Measurements from ENCODE around the gene RBMS3. TPM values are rescaled to one million over a fixed set of nuclear protein-coding genes. Genes with fewer than 3 reads are reported as not detected.

RBMS3 gene
- total and polyA plus RNA-seq, 2 donors (not counting 1 experiment from before 2014, with no cell fraction given) = 26.9 to 68.4 TPM

- Histone ChIP-seq H2AFZ (ENCODE audit: low read length) (no peak overlapping the region), H3K4me1 (ENCODE audit: control insufficient read depth, extremely low read depth, insufficient read depth, low read length) (peaks cover 3% of the 10 kb centered on the region), H3K79me2 (ENCODE audit: control insufficient read depth, insufficient read depth, low read length) (no peaks in the 10 kb centered on the region), H3K4me3 (replicated peaks in 1 of 4; ENCODE audit: control extremely low read depth in 1 of 4, insufficient read depth in 1 of 4, low read depth in 3 of 4, low read length in 4 of 4) (no peak overlapping the region), H3K27me3 (ENCODE audit: control insufficient read depth, insufficient read depth, low read length) (no peaks in the 10 kb centered on the region), H3K9me3 (ENCODE audit: control insufficient read depth, insufficient read depth, low read depth, low read length) (no peaks in the 10 kb centered on the region), H3K9ac (ENCODE audit: insufficient read depth, low read length) (no peak overlapping the region), H3K27ac (ENCODE audit: insufficient read depth, low read length) (no peak overlapping the region), H4K20me1 (ENCODE audit: control insufficient read depth, extremely low read depth, insufficient read depth, low read length) (no peaks in the 10 kb centered on the region), H3K4me2 (ENCODE audit: extremely low read depth, insufficient read depth, low read length) (no peak overlapping the region), H3K36me3 (ENCODE audit: control insufficient read depth, insufficient read depth, low read length) (no peaks in the 10 kb centered on the region)
- TF ChIP-seq, protein P1, sequence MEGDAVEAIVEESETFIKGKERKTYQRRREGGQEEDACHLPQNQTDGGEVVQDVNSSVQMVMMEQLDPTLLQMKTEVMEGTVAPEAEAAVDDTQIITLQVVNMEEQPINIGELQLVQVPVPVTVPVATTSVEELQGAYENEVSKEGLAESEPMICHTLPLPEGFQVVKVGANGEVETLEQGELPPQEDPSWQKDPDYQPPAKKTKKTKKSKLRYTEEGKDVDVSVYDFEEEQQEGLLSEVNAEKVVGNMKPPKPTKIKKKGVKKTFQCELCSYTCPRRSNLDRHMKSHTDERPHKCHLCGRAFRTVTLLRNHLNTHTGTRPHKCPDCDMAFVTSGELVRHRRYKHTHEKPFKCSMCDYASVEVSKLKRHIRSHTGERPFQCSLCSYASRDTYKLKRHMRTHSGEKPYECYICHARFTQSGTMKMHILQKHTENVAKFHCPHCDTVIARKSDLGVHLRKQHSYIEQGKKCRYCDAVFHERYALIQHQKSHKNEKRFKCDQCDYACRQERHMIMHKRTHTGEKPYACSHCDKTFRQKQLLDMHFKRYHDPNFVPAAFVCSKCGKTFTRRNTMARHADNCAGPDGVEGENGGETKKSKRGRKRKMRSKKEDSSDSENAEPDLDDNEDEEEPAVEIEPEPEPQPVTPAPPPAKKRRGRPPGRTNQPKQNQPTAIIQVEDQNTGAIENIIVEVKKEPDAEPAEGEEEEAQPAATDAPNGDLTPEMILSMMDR (conservative IDR thresholded peaks at IDR 0.05 in 1 of 2, IDR thresholded peaks at IDR 0.05 in 1 of 2; ENCODE audit: low read depth in 1 of 2, low read length in 2 of 2) = no peak
- no peak for TF ChIP-seq EZH2 (IDR thresholded peaks at IDR 0.05; ENCODE audit: low read length, missing control alignments)
- no peak for DNase-seq (ENCODE audit: low read depth in 2 of 2)
These were observed 22.7 kb upstream of the RBMS3 start for GRCh38 chr3:29258161-29258560.

GRCh38 chr3:29261119-29261518 is 19.8 kb upstream of the RBMS3 start:
- Histone ChIP-seq H2AFZ (ENCODE audit: low read length) (no peak overlapping the region), H3K36me3 (ENCODE audit: control insufficient read depth, insufficient read depth, low read length) (no peaks in the 10 kb centered on the region), H3K4me2 (ENCODE audit: extremely low read depth, insufficient read depth, low read length) (no peak overlapping the region), H3K4me1 (ENCODE audit: control insufficient read depth, extremely low read depth, insufficient read depth, low read length) (peaks cover 3% of the 10 kb centered on the region), H3K4me3 (replicated peaks in 1 of 4; ENCODE audit: control extremely low read depth in 1 of 4, insufficient read depth in 1 of 4, low read depth in 3 of 4, low read length in 4 of 4) (no peak overlapping the region), H3K9ac (ENCODE audit: insufficient read depth, low read length) (no peak overlapping the region), H3K27me3 (ENCODE audit: control insufficient read depth, insufficient read depth, low read length) (no peaks in the 10 kb centered on the region), H3K79me2 (ENCODE audit: control insufficient read depth, insufficient read depth, low read length) (no peaks in the 10 kb centered on the region), H3K9me3 (ENCODE audit: control insufficient read depth, insufficient read depth, low read depth, low read length) (no peaks in the 10 kb centered on the region), H3K27ac (ENCODE audit: insufficient read depth, low read length) (no peak overlapping the region), H4K20me1 (ENCODE audit: control insufficient read depth, extremely low read depth, insufficient read depth, low read length) (no peaks in the 10 kb centered on the region)
- DNase-seq (ENCODE audit: low read depth in 2 of 2) = no peak
- TF ChIP-seq, protein P1 (conservative IDR thresholded peaks at IDR 0.05 in 1 of 2, IDR thresholded peaks at IDR 0.05 in 1 of 2; ENCODE audit: low read depth in 1 of 2, low read length in 2 of 2) = no peak
- no peak for TF ChIP-seq EZH2 (IDR thresholded peaks at IDR 0.05; ENCODE audit: low read length, missing control alignments)

- H3K27me3 ChIP-seq (ENCODE audit: control insufficient read depth, insufficient read depth, low read length) = no peaks in the 10 kb centered on the region
- no peak overlapping the region for H3K4me3 ChIP-seq (replicated peaks in 1 of 4; ENCODE audit: control extremely low read depth in 1 of 4, insufficient read depth in 1 of 4, low read depth in 3 of 4, low read length in 4 of 4)
- H3K4me2 ChIP-seq (ENCODE audit: extremely low read depth, insufficient read depth, low read length) = no peak overlapping the region
- H4K20me1 ChIP-seq (ENCODE audit: control insufficient read depth, extremely low read depth, insufficient read depth, low read length) = no peaks in the 10 kb centered on the region
- no peaks in the 10 kb centered on the region for H3K4me1 ChIP-seq (ENCODE audit: control insufficient read depth, extremely low read depth, insufficient read depth, low read length)
- no peak for TF ChIP-seq EZH2 (IDR thresholded peaks at IDR 0.05; ENCODE audit: low read length, missing control alignments)
- TF ChIP-seq, protein P1 (conservative IDR thresholded peaks at IDR 0.05 in 1 of 2, IDR thresholded peaks at IDR 0.05 in 1 of 2; ENCODE audit: low read depth in 1 of 2, low read length in 2 of 2) = no peak
- no peak overlapping the region for H2AFZ ChIP-seq (ENCODE audit: low read length)
- H3K79me2 ChIP-seq (ENCODE audit: control insufficient read depth, insufficient read depth, low read length) = no peaks in the 10 kb centered on the region
- no peaks in the 10 kb centered on the region for H3K9me3 ChIP-seq (ENCODE audit: control insufficient read depth, insufficient read depth, low read depth, low read length)
- H3K9ac ChIP-seq (ENCODE audit: insufficient read depth, low read length) = no peak overlapping the region
- no peaks in the 10 kb centered on the region for H3K36me3 ChIP-seq (ENCODE audit: control insufficient read depth, insufficient read depth, low read length)
- H3K27ac ChIP-seq (ENCODE audit: insufficient read depth, low read length) = no peak overlapping the region
- DNase-seq (ENCODE audit: low read depth in 2 of 2) = no peak
These were observed 17.4 kb upstream of the RBMS3 start for GRCh38 chr3:29263476-29263875.
